GM23338 (cell line): ENCODE data around the gene ARL5C. TPM values are rescaled to one million over a fixed set of nuclear protein-coding genes. Genes with fewer than 3 reads are reported as not detected.
A peak's percentile ranks its signal among the peaks of the same experiment; 100 is the strongest.

ENCODE experiments used
- ATAC-seq: fragments of 200-7000 bp; cut with Tn5 transposase; 3 replicates; pipeline ENCODE4 v1.9.1; 2020
- DNase-seq: peaks from one replicate; pipeline ENCODE4 v3.0.0-alpha.2; 2015; ENCODE audit warnings: low spot score
- H2AFZ ChIP-seq: fragments of 200-600 bp; sonication (generic); 2 replicates; pipeline ENCODE4 v1.8.0; 2016; ENCODE audit warnings: antibody characterized with exemption, mild to moderate bottlenecking, moderate library complexity
- H3F3A ChIP-seq: fragments of 200-600 bp; sonication (generic); replicated peaks from 2 replicates; pipeline ENCODE4 v1.8.0; 2017; ENCODE audit warnings: antibody characterized with exemption, mixed run types, low read depth
- H3K27ac ChIP-seq: fragments of 200-600 bp; sonication (generic); 2 replicates; pipeline ENCODE4 v1.6.1; 2016; ENCODE audit warnings: low read depth
- H3K27me3 ChIP-seq: fragments of 200-600 bp; sonication (generic); 2 replicates; pipeline ENCODE4 v1.8.0; 2016; ENCODE audit warnings: mild to moderate bottlenecking, mixed run types, moderate library complexity; ENCODE audit not compliant: insufficient read depth
- H3K36me3 ChIP-seq: fragments of 200-600 bp; sonication (generic); 2 replicates; pipeline ENCODE4 v1.8.0; 2016; ENCODE audit warnings: mild to moderate bottlenecking; ENCODE audit not compliant: insufficient read depth
- H3K4me1 ChIP-seq: fragments of 200-600 bp; sonication (generic); 2 replicates; pipeline ENCODE4 v1.8.0; 2016; ENCODE audit warnings: mild to moderate bottlenecking, moderate library complexity; ENCODE audit not compliant: insufficient read depth
- H3K4me2 ChIP-seq: fragments of 200-600 bp; sonication (generic); 2 replicates; pipeline ENCODE4 v1.7.1; 2017; ENCODE audit warnings: mixed run types
- H3K4me3 ChIP-seq: fragments of 200-600 bp; sonication (generic); 2 replicates; pipeline ENCODE4 v1.6.1; 2016; ENCODE audit warnings: mixed run types
- H3K79me2 ChIP-seq: fragments of 200-600 bp; sonication (generic); replicated peaks from 2 replicates; pipeline ENCODE4 v1.8.0; 2017; ENCODE audit warnings: mild to moderate bottlenecking; ENCODE audit not compliant: insufficient read depth
- H3K9me2 ChIP-seq: fragments of 200-600 bp; sonication (generic); 2 replicates; pipeline ENCODE4 v1.8.0; 2017; ENCODE audit not compliant: insufficient read depth
- H4K20me1 ChIP-seq: fragments of 200-600 bp; sonication (generic); replicated peaks from 2 replicates; pipeline ENCODE4 v1.8.0; 2017; ENCODE audit warnings: mild to moderate bottlenecking; ENCODE audit not compliant: insufficient read depth
- H3K27ac Mint-ChIP-seq: 2 replicates; pipeline ENCODE4 v1.8.0; 2020; ENCODE audit warnings: inconsistent platforms, mild to moderate bottlenecking, moderate library complexity, mixed read lengths
- H3K27me3 Mint-ChIP-seq: 3 replicates; pipeline ENCODE4 v1.8.0; 2022; ENCODE audit warnings: low read depth, mild to moderate bottlenecking, moderate library complexity, mixed read lengths, inconsistent platforms; ENCODE audit not compliant: insufficient read depth, poor library complexity
- H3K36me3 Mint-ChIP-seq: 3 replicates; pipeline ENCODE4 v1.8.0; 2021; ENCODE audit warnings: low read depth, mild to moderate bottlenecking, inconsistent platforms, moderate library complexity, mixed read lengths
- H3K4me1 Mint-ChIP-seq: 3 replicates; pipeline ENCODE4 v1.8.0; 2020; ENCODE audit warnings: mild to moderate bottlenecking, inconsistent platforms, mixed read lengths
- H3K4me3 Mint-ChIP-seq: 3 replicates; pipeline ENCODE4 v1.8.0; 2021; ENCODE audit warnings: moderate library complexity, mild to moderate bottlenecking, inconsistent platforms, mixed read lengths
- H3K9me3 Mint-ChIP-seq: 3 replicates; pipeline ENCODE4 v1.8.0; 2020; ENCODE audit warnings: moderate library complexity, mild to moderate bottlenecking, inconsistent platforms, mixed read lengths
- EZH2phosphoT487 ChIP-seq: fragments of 200-600 bp; sonication (generic); IDR thresholded peaks from one replicate; pipeline ENCODE4 v1.8.1; 2018; ENCODE audit warnings: antibody characterized with exemption; ENCODE audit not compliant: unreplicated experiment
- NANOG ChIP-seq: IDR thresholded peaks from 2 replicates; pipeline ENCODE4 v1.6.1; 2016; ENCODE audit warnings: antibody characterized with exemption, borderline replicate concordance
- POLR2AphosphoS5 ChIP-seq: IDR thresholded peaks from 2 replicates; pipeline ENCODE4 v1.6.1; 2016; ENCODE audit warnings: antibody characterized with exemption, low read depth
- ZNF114 ChIP-seq: fragments of 250-450 bp; sonication (Bioruptor Pico); IDR thresholded peaks from 2 replicates; pipeline ENCODE4 v1.5.0; 2020; ENCODE audit warnings: mild to moderate bottlenecking, moderate library complexity
- polyA plus RNA-seq: library from polyadenylated mRNA; unstranded; fragments of >200 nt; fragmentation: Nextera tagmentation; extraction: Ambion mirVana; gene quantifications from 2 replicates; pipeline ENCODE4 v1.2.1, GENCODE V29; 2016
- total RNA-seq: library from RNA; depleted of rRNA; stranded (reverse); fragments of >200 nt; shearing (Covaris generic); gene quantifications from 2 replicates; pipeline ENCODE4 v1.2.3, GENCODE V29; 2014
- TF ChIP-seq, protein P1 (sequence below): IDR thresholded peaks from 2 replicates; pipeline ENCODE4 v1.6.1; 2016; ENCODE audit warnings: antibody characterized with exemption
- TF ChIP-seq, protein P2 (sequence below), 2 experiments: fragments of 200-600 bp in 1 of 2; sonication (generic) in 1 of 2; conservative IDR thresholded peaks; 2 replicates each; pipeline versions ENCODE4 v1.5.1 to v1.6.1; 2016 to 2017; ENCODE audit warnings: antibody characterized with exemption in 2 of 2, low read depth in 2 of 2, mild to moderate bottlenecking in 2 of 2, moderate library complexity in 1 of 2
- TF ChIP-seq, protein P3 (sequence below): IDR thresholded peaks from one replicate; pipeline ENCODE4 v1.6.1; 2018; ENCODE audit warnings: antibody characterized with exemption; ENCODE audit not compliant: unreplicated experiment
- TF ChIP-seq, protein P4 (sequence below): fragments of 250-450 bp; sonication (Bioruptor Pico); IDR thresholded peaks from 2 replicates; pipeline ENCODE4 v1.5.0; 2020; ENCODE audit warnings: mild to moderate bottlenecking, moderate library complexity

Gene ARL5C
- total and polyA plus RNA-seq, 2 experiments from 2014 or later: not detected

DNA sequence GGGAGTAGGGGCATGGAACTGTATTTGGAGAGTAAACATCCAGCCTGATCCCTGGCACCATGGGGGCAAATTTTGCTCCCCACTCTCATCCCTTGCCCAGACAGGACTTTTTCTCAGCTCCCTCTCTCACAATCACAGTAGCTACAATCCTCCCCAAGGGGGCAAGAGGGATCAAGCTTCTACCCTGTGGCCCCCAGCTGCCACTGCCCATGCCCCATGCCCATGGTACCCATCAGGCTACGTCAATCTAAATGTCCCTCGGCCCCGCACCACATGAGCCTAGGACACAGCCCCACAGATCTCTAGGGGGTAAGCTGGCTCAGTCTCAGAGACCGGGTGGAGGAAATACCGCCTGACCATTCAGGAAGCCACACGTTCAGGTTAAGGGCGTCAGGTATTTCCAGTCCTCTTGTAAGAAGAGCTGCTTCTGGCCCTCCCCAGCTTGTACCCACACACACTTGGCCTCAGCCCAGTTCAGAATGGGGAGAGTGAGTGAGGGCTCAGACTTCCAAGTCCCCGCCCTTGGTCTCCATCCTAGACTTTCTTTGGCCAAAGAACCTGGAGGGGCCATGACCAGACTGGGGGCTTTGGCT is 29.7 kb upstream of the ARL5C start (continued):
- TF ChIP-seq ZNF114 (CRISPR knock-in tag): no peak
- TF ChIP-seq, protein P1, sequence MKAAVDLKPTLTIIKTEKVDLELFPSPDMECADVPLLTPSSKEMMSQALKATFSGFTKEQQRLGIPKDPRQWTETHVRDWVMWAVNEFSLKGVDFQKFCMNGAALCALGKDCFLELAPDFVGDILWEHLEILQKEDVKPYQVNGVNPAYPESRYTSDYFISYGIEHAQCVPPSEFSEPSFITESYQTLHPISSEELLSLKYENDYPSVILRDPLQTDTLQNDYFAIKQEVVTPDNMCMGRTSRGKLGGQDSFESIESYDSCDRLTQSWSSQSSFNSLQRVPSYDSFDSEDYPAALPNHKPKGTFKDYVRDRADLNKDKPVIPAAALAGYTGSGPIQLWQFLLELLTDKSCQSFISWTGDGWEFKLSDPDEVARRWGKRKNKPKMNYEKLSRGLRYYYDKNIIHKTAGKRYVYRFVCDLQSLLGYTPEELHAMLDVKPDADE: no peak
- TF ChIP-seq, protein P2, sequence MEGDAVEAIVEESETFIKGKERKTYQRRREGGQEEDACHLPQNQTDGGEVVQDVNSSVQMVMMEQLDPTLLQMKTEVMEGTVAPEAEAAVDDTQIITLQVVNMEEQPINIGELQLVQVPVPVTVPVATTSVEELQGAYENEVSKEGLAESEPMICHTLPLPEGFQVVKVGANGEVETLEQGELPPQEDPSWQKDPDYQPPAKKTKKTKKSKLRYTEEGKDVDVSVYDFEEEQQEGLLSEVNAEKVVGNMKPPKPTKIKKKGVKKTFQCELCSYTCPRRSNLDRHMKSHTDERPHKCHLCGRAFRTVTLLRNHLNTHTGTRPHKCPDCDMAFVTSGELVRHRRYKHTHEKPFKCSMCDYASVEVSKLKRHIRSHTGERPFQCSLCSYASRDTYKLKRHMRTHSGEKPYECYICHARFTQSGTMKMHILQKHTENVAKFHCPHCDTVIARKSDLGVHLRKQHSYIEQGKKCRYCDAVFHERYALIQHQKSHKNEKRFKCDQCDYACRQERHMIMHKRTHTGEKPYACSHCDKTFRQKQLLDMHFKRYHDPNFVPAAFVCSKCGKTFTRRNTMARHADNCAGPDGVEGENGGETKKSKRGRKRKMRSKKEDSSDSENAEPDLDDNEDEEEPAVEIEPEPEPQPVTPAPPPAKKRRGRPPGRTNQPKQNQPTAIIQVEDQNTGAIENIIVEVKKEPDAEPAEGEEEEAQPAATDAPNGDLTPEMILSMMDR (conservative IDR thresholded peaks at IDR 0.05; ENCODE audit: low read depth in 2 of 2): no peak

DNA sequence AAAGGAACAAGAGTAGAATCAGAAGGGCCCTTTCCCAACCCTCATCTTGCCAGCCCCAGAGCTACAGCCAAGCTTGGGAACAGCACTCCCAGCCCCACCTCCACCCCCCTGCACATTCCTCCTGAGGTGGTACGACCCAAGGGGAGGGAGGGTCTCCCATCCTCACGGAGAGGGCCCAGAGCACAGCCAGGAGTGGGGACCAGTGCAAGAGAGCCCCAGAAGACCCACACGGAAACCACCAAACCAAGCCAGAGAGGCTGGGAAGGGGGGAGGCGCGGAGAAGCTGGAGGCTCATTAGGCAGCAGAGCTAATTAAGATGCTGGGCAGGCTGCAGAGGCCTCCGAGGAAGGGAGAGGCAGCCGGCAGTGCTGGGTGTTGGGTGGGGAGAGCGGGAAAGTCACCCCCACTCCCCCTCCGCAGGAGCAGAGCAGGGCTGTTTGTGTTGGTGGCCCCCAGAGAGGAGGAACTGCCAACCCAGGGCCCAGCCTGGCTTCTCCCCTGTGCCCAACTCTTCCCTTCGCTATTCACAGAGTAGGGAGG is 29.1 kb upstream of the ARL5C start:
- Mint-ChIP-seq H3K27me3 (peaks cover 15% of the 10 kb centered on the region), H3K4me3 (peak overlapping the region; percentile 88), H3K4me1 (peaks cover 38% of the 10 kb centered on the region), H3K27ac (no peak overlapping the region; the same call in 1 of the 2 replicates), H3K9me3 (no peaks in the 10 kb centered on the region), H3K36me3 (peaks cover 32% of the 10 kb centered on the region)
- Histone ChIP-seq H3K4me1 (peaks cover 32% of the 10 kb centered on the region), H3K79me2 (peaks cover 23% of the 10 kb centered on the region), H4K20me1 (peaks cover 13% of the 10 kb centered on the region), H3K27me3 (no peaks in the 10 kb centered on the region), H3K4me2 (peak overlapping the region; percentile 89), H3K9me2 (no peaks in the 10 kb centered on the region), H2AFZ (no peak overlapping the region), H3K36me3 (peaks cover 8% of the 10 kb centered on the region), H3K27ac (peak overlapping the region; percentile 72; the same call in 1 of the 2 replicates), H3F3A (peaks cover 10% of the 10 kb centered on the region; the same call in 1 of the 2 replicates), H3K4me3 (peak overlapping the region; percentile 93)
- ATAC-seq (peak; percentile 19), DNase-seq (peak; percentile 58)
- TF ChIP-seq, protein P2 (conservative IDR thresholded peaks at IDR 0.05; ENCODE audit: low read depth in 2 of 2): no peak
- TF ChIP-seq ZNF114 (CRISPR knock-in tag): no peak
- TF ChIP-seq, protein P3, sequence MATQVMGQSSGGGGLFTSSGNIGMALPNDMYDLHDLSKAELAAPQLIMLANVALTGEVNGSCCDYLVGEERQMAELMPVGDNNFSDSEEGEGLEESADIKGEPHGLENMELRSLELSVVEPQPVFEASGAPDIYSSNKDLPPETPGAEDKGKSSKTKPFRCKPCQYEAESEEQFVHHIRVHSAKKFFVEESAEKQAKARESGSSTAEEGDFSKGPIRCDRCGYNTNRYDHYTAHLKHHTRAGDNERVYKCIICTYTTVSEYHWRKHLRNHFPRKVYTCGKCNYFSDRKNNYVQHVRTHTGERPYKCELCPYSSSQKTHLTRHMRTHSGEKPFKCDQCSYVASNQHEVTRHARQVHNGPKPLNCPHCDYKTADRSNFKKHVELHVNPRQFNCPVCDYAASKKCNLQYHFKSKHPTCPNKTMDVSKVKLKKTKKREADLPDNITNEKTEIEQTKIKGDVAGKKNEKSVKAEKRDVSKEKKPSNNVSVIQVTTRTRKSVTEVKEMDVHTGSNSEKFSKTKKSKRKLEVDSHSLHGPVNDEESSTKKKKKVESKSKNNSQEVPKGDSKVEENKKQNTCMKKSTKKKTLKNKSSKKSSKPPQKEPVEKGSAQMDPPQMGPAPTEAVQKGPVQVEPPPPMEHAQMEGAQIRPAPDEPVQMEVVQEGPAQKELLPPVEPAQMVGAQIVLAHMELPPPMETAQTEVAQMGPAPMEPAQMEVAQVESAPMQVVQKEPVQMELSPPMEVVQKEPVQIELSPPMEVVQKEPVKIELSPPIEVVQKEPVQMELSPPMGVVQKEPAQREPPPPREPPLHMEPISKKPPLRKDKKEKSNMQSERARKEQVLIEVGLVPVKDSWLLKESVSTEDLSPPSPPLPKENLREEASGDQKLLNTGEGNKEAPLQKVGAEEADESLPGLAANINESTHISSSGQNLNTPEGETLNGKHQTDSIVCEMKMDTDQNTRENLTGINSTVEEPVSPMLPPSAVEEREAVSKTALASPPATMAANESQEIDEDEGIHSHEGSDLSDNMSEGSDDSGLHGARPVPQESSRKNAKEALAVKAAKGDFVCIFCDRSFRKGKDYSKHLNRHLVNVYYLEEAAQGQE: no peak
- TF ChIP-seq POLR2AphosphoS5: no peak
- TF ChIP-seq, protein P4, sequence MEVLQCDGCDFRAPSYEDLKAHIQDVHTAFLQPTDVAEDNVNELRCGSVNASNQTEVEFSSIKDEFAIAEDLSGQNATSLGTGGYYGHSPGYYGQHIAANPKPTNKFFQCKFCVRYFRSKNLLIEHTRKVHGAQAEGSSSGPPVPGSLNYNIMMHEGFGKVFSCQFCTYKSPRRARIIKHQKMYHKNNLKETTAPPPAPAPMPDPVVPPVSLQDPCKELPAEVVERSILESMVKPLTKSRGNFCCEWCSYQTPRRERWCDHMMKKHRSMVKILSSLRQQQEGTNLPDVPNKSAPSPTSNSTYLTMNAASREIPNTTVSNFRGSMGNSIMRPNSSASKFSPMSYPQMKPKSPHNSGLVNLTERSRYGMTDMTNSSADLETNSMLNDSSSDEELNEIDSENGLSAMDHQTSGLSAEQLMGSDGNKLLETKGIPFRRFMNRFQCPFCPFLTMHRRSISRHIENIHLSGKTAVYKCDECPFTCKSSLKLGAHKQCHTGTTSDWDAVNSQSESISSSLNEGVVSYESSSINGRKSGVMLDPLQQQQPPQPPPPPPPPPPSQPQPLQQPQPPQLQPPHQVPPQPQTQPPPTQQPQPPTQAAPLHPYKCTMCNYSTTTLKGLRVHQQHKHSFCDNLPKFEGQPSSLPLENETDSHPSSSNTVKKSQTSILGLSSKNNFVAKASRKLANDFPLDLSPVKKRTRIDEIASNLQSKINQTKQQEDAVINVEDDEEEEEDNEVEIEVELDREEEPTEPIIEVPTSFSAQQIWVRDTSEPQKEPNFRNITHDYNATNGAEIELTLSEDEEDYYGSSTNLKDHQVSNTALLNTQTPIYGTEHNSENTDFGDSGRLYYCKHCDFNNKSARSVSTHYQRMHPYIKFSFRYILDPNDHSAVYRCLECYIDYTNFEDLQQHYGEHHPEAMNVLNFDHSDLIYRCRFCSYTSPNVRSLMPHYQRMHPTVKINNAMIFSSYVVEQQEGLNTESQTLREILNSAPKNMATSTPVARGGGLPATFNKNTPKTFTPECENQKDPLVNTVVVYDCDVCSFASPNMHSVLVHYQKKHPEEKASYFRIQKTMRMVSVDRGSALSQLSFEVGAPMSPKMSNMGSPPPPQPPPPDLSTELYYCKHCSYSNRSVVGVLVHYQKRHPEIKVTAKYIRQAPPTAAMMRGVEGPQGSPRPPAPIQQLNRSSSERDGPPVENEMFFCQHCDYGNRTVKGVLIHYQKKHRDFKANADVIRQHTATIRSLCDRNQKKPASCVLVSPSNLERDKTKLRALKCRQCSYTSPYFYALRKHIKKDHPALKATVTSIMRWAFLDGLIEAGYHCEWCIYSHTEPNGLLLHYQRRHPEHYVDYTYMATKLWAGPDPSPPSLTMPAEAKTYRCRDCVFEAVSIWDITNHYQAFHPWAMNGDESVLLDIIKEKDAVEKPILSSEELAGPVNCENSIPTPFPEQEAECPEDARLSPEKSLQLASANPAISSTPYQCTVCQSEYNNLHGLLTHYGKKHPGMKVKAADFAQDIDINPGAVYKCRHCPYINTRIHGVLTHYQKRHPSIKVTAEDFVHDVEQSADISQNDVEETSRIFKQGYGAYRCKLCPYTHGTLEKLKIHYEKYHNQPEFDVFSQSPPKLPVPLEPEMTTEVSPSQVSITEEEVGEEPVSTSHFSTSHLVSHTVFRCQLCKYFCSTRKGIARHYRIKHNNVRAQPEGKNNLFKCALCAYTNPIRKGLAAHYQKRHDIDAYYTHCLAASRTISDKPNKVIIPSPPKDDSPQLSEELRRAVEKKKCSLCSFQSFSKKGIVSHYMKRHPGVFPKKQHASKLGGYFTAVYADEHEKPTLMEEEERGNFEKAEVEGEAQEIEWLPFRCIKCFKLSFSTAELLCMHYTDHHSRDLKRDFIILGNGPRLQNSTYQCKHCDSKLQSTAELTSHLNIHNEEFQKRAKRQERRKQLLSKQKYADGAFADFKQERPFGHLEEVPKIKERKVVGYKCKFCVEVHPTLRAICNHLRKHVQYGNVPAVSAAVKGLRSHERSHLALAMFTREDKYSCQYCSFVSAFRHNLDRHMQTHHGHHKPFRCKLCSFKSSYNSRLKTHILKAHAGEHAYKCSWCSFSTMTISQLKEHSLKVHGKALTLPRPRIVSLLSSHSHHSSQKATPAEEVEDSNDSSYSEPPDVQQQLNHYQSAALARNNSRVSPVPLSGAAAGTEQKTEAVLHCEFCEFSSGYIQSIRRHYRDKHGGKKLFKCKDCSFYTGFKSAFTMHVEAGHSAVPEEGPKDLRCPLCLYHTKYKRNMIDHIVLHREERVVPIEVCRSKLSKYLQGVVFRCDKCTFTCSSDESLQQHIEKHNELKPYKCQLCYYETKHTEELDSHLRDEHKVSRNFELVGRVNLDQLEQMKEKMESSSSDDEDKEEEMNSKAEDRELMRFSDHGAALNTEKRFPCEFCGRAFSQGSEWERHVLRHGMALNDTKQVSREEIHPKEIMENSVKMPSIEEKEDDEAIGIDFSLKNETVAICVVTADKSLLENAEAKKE (CRISPR knock-in tag): no peak
- no peak for TF ChIP-seq NANOG
- no peak for TF ChIP-seq EZH2phosphoT487
